HS-5 (cell line): Measurements from ENCODE around the gene OR5K2.

Experiments
- DNase-seq: peaks from one replicate; pipeline ENCODE4 v3.0.0-alpha.2; 2012; ENCODE audit warnings: low read depth

The OR5K2 gene

DNA sequence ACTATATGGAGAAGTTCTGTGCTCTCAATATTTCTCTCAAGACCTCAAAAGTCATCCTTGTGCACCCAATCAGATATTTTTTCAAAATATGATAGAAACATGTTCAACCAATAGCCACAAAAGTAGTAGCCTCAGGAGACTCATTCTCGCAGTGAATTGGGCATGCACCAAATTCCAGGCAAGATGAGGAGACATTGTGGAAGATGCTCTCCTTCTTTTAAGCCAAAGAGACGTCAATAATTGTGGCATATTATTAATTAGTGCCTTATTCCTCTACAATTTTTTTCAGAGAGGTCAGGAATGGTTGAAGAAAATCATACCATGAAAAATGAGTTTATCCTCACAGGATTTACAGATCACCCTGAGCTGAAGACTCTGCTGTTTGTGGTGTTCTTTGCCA lies at the start of gene OR5K2:
Gene OR5K2, plus strand, starts transcription at position 301 of the 400 bp plus-strand sequence. Its CDS starts 0 bp downstream, at position 301.
- DNase-seq, result no peak

DNA sequence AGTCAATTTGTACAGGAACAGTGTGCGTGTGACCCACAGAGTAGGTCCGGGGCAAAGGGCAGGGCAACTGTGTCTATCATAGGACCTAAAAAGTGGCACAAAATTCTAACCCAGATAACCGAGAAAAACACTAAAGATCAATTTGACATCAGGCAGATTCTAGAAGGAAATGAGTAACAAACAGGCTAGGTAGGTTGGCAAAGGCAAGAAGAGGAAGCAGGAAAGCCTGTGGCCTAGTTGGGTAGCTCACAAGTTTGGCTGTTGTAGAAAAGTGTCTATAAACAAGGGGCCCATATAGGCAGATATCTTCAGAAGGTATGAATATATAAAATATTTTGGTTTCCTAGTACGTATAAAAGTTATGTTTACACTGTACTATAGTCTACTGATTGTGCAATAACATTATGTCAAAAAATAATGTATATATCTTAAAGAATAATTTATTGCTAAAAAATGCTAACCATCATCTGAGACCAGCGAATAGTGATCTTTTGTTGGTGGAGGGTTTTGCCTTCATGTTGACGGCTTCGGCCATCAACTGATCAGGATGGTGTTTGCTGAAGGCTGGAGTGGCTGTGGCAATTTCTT lies 47.8 kb upstream of the OR5K2 start:
- no peak for DNase-seq

DNA sequence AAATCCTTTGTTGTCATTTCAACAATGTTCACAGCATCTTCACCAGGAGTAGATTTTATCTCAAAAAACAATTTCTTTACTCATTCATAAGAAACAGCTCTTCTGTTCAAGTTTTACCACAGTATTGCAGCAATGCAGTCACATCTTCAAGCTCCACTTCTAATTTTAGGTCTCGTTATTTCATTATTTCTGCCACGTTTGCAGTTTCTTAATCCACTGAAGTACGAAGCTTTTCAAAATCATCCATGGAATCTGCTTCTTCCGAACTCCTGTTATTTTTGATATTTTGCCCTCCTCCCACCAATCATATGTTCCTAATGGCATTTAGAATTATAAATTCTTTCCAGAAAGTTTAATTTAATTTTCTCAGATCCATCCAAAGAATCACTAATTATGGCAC lies 47.1 kb upstream of the OR5K2 start:
- no peak for DNase-seq

DNA sequence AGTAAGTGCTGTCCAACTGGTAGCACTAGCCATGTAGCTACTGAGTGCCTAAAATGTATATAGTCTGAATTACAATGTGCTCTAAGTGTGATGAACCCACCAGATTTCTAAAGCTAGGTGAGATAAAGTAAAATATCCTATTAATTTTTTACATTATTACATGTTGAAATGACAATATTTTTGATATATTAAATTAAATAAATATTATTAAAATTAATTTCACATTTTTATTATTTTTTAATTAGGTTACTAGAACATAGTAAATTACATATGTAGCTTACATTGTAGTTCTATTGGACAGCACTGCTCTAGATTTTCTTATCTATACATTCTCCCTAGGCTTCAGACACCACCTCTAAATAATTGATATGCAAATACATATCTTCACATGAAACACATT lies 43.7 kb upstream of the OR5K2 start:
- DNase-seq, result no peak

DNA sequence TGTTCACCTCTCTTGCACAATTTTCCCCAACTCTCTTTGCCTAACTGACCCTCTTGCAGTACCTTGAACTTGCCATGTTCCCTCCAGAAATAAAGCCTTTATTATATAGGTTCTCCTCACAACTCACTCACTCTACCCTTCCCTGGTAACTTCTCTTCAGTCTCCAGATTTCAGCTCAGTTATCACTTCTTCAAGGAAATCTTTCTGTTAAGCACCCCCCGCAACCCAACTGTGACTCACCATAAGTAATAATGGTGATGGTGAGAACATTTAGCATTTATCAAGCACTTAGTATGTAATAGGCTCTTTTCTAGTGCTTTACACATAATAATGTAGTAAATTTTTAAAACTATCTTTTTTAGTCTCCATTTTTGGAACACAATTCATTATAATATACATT lies 42.6 kb upstream of the OR5K2 start:
- DNase-seq, result no peak

DNA sequence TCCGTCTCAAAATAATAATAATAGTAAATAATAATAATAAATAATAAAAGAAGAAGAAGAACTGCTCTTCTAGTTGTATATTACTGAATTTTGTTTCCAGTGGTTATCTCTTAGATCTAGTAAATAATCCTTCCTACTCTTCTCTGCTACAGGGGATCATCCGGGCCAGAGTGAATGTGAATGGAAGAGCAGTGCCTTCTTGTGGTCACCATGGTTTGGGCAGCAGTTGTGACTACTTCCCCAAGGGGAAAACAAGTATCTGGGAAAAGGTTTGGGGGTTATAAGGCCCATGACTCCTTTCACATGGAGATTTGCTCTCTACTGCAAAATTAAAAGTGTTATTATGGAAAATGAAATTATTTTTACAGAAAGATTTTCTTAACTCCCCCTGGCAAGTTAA lies 39.9 kb upstream of the OR5K2 start:
- no peak for DNase-seq

DNA sequence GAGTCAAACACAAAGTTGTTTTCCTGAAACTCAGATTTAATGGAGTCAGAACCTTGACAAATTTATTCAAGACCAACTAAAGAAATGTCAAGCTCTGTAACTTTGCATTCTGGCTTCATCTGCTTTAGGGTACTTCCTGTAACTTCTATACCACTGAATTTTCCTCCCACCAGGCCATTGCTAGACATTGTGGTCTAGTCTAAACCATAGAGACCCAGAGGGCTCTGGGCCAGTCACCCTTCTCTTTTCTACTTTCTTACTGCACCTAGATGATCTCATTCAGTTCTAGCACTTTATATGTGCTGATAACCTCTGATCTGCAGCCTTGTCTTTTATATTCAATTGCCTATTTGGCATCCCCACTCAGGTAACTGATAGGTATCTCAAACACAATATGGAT lies 37.3 kb upstream of the OR5K2 start:
- no peak for DNase-seq

DNA sequence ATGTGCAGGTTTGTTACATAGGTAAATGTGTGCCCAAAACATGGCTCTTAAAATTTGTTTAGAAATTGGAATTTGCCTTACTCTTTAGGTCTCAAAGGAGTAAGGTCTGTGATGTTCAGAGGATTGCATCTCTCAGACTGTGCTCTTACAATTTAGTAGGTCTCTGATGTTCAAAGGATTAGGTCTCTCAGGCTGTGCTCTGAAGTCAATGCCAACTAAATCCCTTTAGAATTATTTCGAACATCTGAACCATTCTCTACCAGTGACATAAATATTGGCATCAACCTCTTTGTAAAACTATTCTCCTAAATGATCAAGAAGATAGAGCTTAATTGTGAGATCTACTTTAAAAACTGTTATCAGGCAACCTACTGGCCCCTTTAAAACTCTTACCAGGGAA lies 34.6 kb upstream of the OR5K2 start, which contains the start of gene OR5K1:
Gene OR5K1, plus strand, starts transcription at position 301 of the 400 bp plus-strand sequence. CDS start 6,376 bp downstream, outside the sequence.
- no peak for DNase-seq

DNA sequence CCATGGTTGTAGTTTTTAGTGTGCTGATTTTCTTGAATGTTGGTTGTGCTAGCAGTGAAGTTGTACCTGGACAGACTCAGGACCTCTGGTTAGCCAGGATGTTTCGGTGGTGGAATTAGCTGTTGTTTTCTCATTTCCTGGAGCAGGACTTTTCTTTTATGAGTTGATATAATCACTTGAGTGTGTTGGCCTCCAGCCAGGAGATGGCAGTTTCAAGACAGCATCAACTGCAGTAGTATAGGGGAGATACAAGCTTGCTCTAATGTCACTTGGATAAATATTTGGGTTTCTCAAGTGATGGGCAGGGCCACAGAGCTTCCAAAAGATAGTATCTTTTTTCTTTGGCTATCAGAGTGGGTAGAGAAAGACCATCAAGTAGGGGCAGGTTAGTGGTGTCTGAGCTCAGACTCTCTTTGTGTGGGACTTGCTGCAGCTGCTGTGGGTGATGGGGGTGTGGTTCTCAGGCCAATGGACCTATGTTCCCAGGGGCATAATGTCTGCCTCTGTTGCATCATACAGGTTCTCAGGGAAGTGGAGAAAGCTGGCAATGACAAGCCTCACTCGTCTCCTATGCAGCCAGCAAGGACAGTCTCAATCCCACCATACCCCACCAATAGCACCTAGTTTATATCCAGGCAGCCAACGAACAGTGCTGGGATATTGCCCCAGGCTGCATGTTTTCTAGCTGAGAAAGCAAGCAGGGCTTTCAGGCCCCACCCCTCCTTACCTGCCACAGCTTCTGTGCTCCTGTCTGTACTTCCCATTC lies 14.6 kb upstream of the OR5K2 start:
- no peak for DNase-seq

DNA sequence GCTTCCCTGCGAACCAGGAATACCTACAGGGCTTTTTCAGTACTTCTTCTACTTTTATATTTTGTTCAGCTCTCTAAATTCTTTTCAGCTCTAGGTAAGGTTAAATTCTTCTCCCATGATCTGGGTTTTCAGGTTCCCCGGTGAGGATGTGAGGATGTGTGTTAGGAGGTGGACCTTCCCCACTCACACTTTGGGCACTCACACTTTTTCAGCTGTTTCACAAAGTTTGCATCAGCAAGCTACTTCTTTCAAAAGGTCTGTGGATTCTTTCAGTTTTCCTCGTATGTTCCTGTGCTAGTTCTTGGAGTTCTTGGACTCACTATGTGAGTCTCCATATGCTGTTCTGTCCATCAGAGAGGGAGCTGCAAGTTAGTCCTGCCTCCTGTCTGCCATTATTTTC lies 13.9 kb upstream of the OR5K2 start:
- no peak for DNase-seq

DNA sequence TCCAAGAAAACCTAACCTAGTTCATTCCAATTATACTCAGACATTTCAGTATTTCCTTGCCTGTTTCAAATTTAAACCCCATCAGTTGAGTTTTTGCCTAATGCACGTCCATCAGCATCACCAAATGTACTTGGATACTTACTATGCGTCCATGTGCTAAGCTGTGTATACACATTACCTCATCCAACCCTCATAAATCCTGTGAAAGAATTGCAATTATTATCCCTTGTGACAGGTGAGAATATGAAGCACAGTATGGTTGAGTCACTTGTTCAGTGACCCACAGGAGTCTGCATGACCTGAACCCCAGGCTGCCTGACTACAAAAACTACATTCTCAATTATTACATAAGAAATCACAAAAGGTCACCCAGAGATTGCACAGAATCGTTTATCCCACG lies 2.5 kb downstream of the OR5K2 start:
- no peak for DNase-seq

DNA sequence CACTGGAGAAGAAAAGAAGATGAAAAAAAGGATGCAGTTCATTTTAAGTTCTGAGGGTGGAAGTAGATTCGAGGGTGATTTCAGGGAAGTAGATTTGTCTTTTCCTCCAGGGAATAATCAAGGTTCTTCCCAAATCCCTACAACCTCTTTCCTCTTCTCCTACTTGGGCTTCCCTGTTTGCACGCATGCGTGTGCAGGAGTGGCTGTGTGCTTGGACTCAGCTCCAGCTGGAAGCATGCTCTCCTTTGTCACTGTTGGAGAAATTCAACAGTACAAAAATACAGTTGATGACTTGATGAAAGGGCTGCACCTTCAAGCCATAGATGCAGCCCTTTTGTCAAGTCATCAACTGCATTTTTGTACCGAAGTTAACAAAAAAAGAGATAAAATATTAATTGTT lies 3.8 kb downstream of the OR5K2 start:
- no peak for DNase-seq

DNA sequence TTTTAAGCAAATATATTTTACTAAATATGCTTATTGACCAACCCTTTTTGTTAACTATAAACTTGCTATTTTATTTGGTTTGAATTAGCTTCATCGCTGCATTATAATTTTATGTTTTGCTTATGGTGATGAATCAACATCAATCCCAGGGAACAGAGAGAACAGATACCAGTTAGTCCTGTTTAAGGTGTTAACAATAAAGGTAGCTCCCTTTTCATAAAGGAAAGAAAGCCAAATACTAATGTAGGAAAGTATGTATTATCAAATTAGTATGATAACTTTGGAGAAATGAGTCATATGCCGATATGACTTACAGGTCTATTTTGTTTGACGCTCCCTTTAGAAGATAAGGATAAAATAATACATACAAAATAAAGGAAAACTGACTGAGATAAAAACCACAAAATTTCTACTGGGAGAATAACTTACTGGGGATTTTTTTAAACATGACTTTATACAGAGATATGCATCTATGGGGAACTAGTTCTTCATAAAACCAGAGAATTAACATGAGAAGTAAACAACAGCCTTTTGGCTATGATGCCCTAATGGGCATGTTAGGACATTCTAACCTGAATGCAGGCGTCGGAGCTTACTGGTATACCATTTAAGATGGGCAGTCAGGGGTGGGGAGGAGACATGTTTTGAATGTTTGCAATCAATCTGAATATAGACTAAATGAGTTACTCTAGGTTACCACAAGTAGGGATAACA lies 4.5 kb downstream of the OR5K2 start:
- no peak for DNase-seq

DNA sequence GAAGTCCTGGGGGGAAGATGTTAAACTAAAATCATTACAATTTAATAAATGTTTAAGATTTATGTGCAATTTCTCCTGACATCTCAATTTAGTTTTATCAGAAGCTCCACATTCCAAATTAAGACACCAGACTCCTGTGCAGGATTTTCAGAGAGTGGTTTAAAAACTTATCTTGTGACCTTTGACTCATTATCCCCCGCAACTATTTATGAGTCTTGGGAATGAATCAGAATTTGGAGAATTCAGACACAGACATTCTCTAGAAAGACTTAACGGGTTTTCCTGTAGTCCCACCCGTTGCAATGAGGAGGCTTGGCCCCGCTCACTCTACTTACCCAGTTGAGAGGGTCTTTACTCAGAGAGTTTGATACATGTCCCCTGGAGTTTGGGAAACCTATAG lies 7.1 kb downstream of the OR5K2 start:
- DNase-seq, result no peak

DNA sequence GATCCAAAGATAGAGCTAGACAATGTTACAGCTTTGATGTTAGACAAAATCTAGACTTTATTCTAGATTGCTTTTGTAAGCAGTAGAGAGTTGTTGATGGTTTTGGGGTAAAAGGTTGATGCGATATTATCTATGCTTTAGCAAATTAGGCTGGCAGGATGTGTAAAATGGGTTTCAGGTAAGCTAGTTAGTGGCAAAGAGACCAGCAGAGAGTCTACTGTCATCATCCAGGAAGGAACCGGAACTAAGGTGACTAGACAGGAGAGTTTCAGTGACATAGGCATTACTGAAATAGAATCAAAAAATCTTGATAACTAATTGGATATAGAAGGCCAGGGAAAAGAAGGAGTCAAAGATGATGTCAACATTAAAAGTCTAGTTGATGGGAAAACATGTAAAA lies 11.1 kb downstream of the OR5K2 start:
- DNase-seq, result no peak

DNA sequence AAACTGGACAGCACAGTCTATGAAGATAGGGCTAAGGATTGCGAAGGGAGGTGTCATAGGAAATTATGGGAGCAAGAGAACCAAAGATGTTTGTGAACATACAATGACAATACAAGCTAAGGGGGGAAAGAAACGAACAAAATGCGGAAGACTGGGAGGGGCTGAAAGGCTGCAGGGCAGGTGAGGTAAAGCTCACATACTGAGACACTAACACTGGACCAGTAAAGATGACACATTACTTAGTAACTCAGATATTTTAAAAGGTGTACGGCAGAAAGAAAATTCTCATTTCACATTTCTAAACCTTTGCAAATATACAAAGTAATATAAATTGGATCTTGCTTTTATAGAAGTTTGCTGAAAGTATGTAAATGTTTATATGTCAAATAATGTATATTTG lies 15.1 kb downstream of the OR5K2 start:
- no peak for DNase-seq

DNA sequence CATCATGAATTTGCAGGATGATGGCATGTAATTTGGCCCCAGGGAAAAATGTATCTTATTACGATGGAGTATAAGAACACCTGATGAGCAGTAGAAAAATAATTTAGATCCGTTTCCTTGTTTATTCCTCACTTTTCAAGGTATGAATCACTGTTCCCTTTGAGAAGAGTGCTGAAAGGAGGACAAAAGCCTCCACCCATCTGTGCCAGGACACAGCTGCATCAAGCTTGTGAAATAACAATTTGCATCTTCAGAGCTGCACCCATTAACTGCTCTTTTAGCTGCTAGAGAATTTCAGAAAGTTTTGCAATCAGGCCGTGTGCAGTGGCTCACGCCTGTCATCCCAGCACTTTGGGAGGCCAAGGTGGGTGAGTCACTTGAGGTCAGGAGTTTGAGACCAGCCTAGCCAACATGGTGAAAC lies 15.6 kb downstream of the OR5K2 start:
- peak; percentile 60 for DNase-seq

DNA sequence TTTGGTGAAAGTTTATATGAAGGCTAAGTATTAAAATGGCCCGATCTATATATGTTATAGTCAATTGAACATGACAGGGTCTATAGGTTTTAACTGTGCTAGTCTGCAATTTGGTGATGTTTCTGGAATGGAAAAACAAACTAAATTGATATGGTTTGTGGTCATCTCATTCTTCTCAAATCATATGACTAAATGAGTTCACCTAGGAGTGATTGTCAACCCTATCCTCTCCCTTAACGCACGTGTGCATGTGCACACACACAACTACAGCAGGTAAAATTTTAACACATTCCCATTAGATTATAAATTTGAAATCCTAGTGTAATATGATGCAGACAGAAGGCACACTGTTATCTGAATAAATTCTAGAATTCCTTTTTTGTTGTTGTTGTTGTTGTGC lies 16.3 kb downstream of the OR5K2 start:
- DNase-seq, result no peak

DNA sequence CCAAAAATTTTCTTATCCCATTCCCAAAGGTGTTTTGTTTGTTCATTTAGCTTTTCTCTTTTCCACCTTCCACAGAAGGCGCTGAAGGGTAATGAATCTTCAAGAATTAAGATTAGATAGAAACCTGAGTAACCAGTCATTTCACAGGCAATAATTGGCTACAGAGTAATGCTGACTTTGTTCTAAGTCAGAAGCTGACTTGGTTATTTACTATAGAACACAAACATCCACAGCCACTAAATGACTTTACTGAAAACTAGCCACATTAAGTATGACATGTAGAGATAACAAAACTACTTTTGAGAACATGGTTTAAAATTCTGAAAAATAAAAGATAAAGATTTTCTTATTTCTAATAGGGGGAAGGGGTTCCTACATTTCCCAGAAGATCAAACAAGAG lies 17.5 kb downstream of the OR5K2 start:
- no peak for DNase-seq

DNA sequence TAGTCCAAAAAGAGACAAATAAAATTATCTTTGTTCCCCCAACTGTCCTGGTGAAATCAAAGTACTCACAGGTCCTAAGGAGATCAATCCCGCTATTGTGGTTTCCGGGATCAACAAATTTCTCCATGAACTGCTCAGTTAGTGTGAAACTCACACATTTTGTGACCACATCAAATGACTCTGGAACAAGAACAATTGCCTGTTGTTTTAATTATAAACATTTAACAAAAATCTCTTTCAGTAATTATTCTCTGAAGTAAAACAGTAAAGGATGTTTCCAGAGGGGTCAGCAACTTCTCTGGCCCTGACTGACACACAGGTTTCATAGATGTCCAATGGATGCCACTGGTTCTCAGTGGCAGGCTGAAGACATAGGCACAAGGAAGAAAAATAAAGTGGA lies 21.3 kb downstream of the OR5K2 start:
- no peak for DNase-seq

DNA sequence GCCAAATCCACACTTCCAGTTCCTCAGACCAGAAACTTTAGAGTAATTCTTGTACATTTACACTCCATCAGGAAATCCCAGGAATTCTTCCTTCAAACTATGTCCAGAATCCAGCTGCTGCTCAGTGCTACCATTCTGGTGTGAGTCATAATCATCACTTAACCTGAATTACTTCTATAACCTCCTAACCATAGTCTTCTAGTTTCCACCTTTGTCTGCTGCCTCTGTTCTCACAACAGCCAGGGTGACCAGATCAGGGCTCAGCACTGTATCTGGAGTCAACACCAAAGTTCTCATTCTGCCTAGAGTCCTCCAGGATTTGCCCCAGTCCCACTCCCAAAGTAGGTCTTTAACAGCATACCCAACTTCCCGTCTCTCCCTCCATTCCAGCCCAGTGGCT lies 21.9 kb downstream of the OR5K2 start:
- DNase-seq, result no peak

DNA sequence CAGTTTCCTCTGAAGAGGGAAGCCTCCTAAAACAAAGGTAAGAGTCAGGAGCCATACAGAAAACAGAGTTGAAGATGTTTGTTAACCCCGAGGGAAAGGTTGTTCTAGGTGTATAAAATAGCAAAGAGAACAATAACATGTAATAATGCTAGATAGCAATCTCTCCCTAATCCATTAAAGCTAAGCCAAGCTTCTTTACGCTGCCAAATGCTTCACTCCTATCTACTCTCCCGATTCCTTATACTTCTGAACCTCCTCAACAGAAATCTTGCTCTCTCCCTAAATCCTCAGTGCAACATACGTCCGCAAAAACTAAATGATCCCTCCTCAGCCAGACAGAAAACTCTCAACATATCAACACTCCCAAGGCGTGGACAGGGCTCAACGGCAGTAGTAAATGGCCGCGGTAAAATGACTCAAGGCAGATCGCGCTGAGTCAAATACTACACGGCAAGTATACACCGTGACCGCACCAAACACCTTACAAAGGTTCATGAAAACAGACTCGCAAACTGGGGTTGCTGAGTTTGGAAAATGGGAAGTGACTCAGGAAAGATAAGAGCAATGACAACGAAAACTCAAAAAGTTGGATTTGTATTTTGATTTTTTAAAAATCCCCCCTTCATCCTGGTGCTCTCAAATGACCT lies 24.5 kb downstream of the OR5K2 start:
- peak; percentile 35 for DNase-seq
